OCI-LY1 (cell line): ENCODE measurements around the gene ALDH3A1.

Experiments
- EZH2 ChIP-seq: fragments of 200-600 bp; sonication (generic), shearing (Covaris generic); IDR thresholded peaks from 2 replicates; pipeline ENCODE4 v1.8.0; 2017; ENCODE audit warnings: borderline replicate concordance, mixed run types, mild to moderate bottlenecking, antibody characterized with exemption, low read length, moderate library complexity, mixed read lengths
- TF ChIP-seq, protein P1 (sequence below): fragments of 200-600 bp; sonication (generic), shearing (Covaris generic); IDR thresholded peaks from 2 replicates; pipeline ENCODE4 v1.5.1; 2017; ENCODE audit warnings: mild to moderate bottlenecking, antibody characterized with exemption, low read length, moderate library complexity, mixed read lengths

DNA sequence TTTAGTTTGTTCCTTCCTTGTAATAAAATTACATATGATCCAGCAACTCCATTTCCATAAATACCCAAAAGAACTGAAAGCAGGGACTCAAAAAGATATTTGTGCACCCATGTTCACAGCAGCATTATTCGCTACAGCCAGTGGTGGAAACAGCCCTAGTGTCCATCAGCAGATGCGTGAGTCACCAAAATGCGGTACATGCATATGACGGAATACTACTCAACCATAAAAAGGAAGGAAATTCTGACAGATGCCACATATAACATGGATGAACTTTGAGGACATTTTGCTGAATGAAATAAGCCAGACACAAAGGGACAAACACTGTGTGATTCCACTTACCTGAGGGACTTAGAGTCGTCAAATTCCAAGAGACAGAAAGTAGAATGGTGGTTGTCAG is 22.6 kb downstream of the ALDH3A1 start:
- TF ChIP-seq EZH2 = no peak
- TF ChIP-seq, protein P1, sequence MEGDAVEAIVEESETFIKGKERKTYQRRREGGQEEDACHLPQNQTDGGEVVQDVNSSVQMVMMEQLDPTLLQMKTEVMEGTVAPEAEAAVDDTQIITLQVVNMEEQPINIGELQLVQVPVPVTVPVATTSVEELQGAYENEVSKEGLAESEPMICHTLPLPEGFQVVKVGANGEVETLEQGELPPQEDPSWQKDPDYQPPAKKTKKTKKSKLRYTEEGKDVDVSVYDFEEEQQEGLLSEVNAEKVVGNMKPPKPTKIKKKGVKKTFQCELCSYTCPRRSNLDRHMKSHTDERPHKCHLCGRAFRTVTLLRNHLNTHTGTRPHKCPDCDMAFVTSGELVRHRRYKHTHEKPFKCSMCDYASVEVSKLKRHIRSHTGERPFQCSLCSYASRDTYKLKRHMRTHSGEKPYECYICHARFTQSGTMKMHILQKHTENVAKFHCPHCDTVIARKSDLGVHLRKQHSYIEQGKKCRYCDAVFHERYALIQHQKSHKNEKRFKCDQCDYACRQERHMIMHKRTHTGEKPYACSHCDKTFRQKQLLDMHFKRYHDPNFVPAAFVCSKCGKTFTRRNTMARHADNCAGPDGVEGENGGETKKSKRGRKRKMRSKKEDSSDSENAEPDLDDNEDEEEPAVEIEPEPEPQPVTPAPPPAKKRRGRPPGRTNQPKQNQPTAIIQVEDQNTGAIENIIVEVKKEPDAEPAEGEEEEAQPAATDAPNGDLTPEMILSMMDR = no peak
